K562 (cell line): ENCODE results near the gene MSH4. TPM values are rescaled to one million over a fixed set of nuclear protein-coding genes. Genes with fewer than 3 reads are reported as not detected.

Experiments used
- CLOCK ChIP-seq: fragments of 250-450 bp; sonication (Bioruptor Pico); IDR thresholded peaks from 2 replicates; pipeline ENCODE4 v1.4.0; 2020; ENCODE audit warnings: mild to moderate bottlenecking, moderate library complexity, borderline replicate concordance
- ELF1 ChIP-seq: fragments of 200-800 bp; sonication (Bioruptor generic); IDR thresholded peaks from 2 replicates; pipeline ENCODE4 v1.6.1; 2016; ENCODE audit warnings: missing genetic modification characterization, missing compliant biosample characterization
- ETS1 ChIP-seq: conservative IDR thresholded peaks from 2 replicates; pipeline ENCODE4 v1.6.1; 2011; ENCODE audit warnings: low read depth, mild to moderate bottlenecking, low read length; ENCODE audit not compliant: control insufficient read depth
- FOXA3 ChIP-seq, 2 experiments: fragments of 450-650 bp in 1 of 2; sonication (generic) in 1 of 2; formaldehyde crosslinking; IDR thresholded peaks in 1 of 2; conservative IDR thresholded peaks in 1 of 2; 2 replicates each; pipeline versions ENCODE4 v1.4.0 to v1.8.0; 2020 to 2022; ENCODE audit warnings: mild to moderate bottlenecking in 2 of 2, missing genetic modification reagents in 1 of 2
- GATAD2A ChIP-seq: fragments of 450-650 bp; IDR thresholded peaks from 2 replicates; pipeline ENCODE4 v1.6.1; 2017
- HOMEZ ChIP-seq: fragments of 250-450 bp; sonication (Bioruptor Pico); IDR thresholded peaks from 2 replicates; pipeline ENCODE4 v1.4.0; 2020; ENCODE audit warnings: mild to moderate bottlenecking, moderate library complexity
- PURB ChIP-seq: sonication (generic); formaldehyde crosslinking; IDR thresholded peaks from 2 replicates; pipeline ENCODE4 v1.9.0; 2021; ENCODE audit warnings: low read depth, mild to moderate bottlenecking, missing genetic modification reagents
- ZNF318 ChIP-seq, 2 experiments: fragments of 450-650 bp; IDR thresholded peaks; 2 replicates each; pipeline ENCODE4 v1.6.1; 2016; ENCODE audit warnings: mild to moderate bottlenecking in 2 of 2, borderline replicate concordance in 1 of 2, low read depth in 1 of 2, moderate library complexity in 1 of 2
- ZNF639 ChIP-seq, 2 experiments: fragments of 200-800 bp in 1 of 2; sonication (Bioruptor generic) in 1 of 2; sonication (generic) in 1 of 2; formaldehyde crosslinking in 1 of 2; IDR thresholded peaks in 1 of 2; conservative IDR thresholded peaks in 1 of 2; 2 replicates each; pipeline versions ENCODE4 v1.5.0 to v1.6.1; 2016 to 2020; ENCODE audit warnings: missing compliant biosample characterization in 1 of 2, missing genetic modification characterization in 1 of 2, missing genetic modification reagents in 1 of 2
- ZNF75A ChIP-seq: fragments of 450-650 bp; formaldehyde crosslinking; IDR thresholded peaks from 2 replicates; pipeline ENCODE4 v1.4.0; 2020; ENCODE audit warnings: mild to moderate bottlenecking
- polyA plus RNA-seq, 8 experiments: library from polyadenylated mRNA; depleted of rRNA in 4 of 8; stranded (reverse) in 5 of 8; unstranded in 3 of 8; fragments of >200 nt; fragmentation: Nextera tagmentation in 2 of 8; fragmentation: Illumina TruSeq in 1 of 8; extraction: Ambion mirVana in 2 of 8; extraction: Trizol in 1 of 8; gene quantifications; 2 replicates each; pipeline versions ENCODE4 v1.2.1 to v1.2.3, GENCODE V29; 2011 to 2014; ENCODE audit warnings: inconsistent platforms in 1 of 8, missing spikeins in 1 of 8
- total RNA-seq, 7 experiments: library from RNA; depleted of rRNA in 6 of 7; stranded (reverse); fragments of >200 nt in 6 of 7; fragmentation: Illumina TruSeq in 2 of 7; extraction: Trizol in 2 of 7; gene quantifications; 2 replicates each; pipeline versions ENCODE4 v1.2.1 to v1.2.3, GENCODE V29; 2011 to 2021; ENCODE audit warnings: low replicate concordance in 1 of 7

The MSH4 gene
- total and polyA plus RNA-seq, 9 of the 15 experiments (the other 6 are each of a cell fraction or from before 2014, with no cell fraction given): 0.04 to 0.18 (median 0.12) TPM; not detected in 4

- TF ChIP-seq CLOCK (no peak), GATAD2A (no peak), PURB (CRISPR knock-in tag) (no peak), ELF1 (tag) (no peak), ETS1 (no peak), ZNF75A (CRISPR knock-in tag) (no peak), HOMEZ (no peak), ZNF639 (CRISPR knock-in tag; conservative IDR thresholded peaks at IDR 0.05 in 1 of 2, IDR thresholded peaks at IDR 0.05 in 1 of 2) (no peak), ZNF318 (IDR thresholded peaks at IDR 0.05; ENCODE audit: borderline replicate concordance in 1 of 2, low read depth in 1 of 2) (no peak), FOXA3 (CRISPR knock-in tag; conservative IDR thresholded peaks at IDR 0.05 in 1 of 2, IDR thresholded peaks at IDR 0.05 in 1 of 2) (0 out of 4 replicates have a peak, but pooled peaks of 1 of the 2 experiments have one; percentile 18)
Observed at GRCh38 chr1:75855010-75855409, 58.3 kb downstream of the MSH4 start (continued).
